Activated naive CD8-positive, alpha-beta T cell treated with anti-CD3 and anti-CD28 coated beads, Interleukin-2, amount 10 ng/mL, durations not matched to agents 7 days and 5 days (primary cell): Measurements from ENCODE around the gene DUSP8. TPM values are rescaled to one million over a fixed set of nuclear protein-coding genes. Genes with fewer than 3 reads are reported as not detected.

Experiments
- ATAC-seq: fragments of 150-1000 bp; cut with Tn5 transposase; one replicate; pipeline ENCODE4 v1.10.0; 2021; ENCODE audit warnings: low read depth, moderate library complexity
- POLR2A ChIA-PET: fragments of 350-600 bp; sonication (Branson Sonifier 250); formaldehyde crosslinking; loops from one replicate; lab custom pipeline; 2021; ENCODE audit warnings: antibody characterized with exemption; lab: Charles Lee
- DNase-seq: peaks from one replicate; pipeline ENCODE4 v3.0.0; 2021
- H3K27ac Mint-ChIP-seq: one replicate; pipeline ENCODE4 v1.8.0; 2022; ENCODE audit warnings: mild to moderate bottlenecking, mixed read lengths
- H3K27me3 Mint-ChIP-seq: one replicate; pipeline ENCODE4 v1.8.0; 2022; ENCODE audit warnings: mild to moderate bottlenecking, moderate library complexity, mixed read lengths
- H3K36me3 Mint-ChIP-seq: one replicate; pipeline ENCODE4 v1.8.0; 2021; ENCODE audit warnings: mild to moderate bottlenecking, mixed read lengths
- H3K4me1 Mint-ChIP-seq: one replicate; pipeline ENCODE4 v1.8.0; 2021; ENCODE audit warnings: mixed read lengths
- H3K4me3 Mint-ChIP-seq: one replicate; pipeline ENCODE4 v1.8.0; 2022; ENCODE audit warnings: mild to moderate bottlenecking, moderate library complexity, mixed read lengths
- H3K9me3 Mint-ChIP-seq: one replicate; pipeline ENCODE4 v1.8.0; 2021; ENCODE audit warnings: mixed read lengths
- total RNA-seq, 2 experiments: library from RNA; stranded (reverse); gene quantifications; one replicate each; pipeline ENCODE4 v1.2.3, GENCODE V29; 2021

Gene DUSP8
- total RNA-seq, 2 experiments from 2014 or later = 3.4 to 3.7 TPM

DNA sequence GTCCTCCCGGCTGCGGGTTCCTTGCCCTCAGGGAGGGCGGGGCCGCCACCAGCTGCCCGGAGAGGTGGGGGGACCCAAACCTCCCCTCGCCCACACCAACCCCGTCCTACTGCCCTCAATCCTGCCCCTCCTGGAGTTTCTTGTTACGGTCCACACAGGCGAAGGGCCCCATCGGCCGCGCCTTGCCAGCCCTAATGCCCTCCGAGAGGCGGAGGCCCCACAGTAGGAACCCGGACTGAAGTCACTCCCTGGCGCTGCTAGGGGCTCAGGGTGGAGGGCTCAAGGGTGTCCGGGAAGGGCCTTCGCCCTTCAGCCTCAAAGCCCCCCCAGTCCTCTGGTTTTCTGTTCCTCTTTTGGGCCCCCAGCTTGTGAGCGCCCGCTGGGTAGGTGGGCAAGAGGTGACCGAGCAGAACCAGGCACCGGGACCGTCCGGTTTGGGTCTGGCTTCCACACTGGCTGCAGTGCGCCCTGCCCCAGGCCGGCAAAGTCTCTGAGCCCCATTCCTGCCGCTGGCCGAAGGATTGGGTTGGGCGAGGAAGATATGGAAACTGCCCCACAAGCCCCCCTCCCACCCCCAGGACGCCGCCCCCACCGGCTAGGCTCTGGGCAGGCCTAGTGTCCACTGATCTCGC is 24.5 kb downstream of the DUSP8 start:
- Mint-ChIP-seq H3K9me3 (no peaks in the 10 kb centered on the region), H3K4me3 (no peak overlapping the region), H3K4me1 (no peaks in the 10 kb centered on the region), H3K36me3 (no peaks in the 10 kb centered on the region), H3K27me3 (peaks cover 38% of the 10 kb centered on the region), H3K27ac (no peak overlapping the region)
- DNase-seq (no peak), ATAC-seq (no peak)
- POLR2A ChIA-PET = no interaction called here

DNA sequence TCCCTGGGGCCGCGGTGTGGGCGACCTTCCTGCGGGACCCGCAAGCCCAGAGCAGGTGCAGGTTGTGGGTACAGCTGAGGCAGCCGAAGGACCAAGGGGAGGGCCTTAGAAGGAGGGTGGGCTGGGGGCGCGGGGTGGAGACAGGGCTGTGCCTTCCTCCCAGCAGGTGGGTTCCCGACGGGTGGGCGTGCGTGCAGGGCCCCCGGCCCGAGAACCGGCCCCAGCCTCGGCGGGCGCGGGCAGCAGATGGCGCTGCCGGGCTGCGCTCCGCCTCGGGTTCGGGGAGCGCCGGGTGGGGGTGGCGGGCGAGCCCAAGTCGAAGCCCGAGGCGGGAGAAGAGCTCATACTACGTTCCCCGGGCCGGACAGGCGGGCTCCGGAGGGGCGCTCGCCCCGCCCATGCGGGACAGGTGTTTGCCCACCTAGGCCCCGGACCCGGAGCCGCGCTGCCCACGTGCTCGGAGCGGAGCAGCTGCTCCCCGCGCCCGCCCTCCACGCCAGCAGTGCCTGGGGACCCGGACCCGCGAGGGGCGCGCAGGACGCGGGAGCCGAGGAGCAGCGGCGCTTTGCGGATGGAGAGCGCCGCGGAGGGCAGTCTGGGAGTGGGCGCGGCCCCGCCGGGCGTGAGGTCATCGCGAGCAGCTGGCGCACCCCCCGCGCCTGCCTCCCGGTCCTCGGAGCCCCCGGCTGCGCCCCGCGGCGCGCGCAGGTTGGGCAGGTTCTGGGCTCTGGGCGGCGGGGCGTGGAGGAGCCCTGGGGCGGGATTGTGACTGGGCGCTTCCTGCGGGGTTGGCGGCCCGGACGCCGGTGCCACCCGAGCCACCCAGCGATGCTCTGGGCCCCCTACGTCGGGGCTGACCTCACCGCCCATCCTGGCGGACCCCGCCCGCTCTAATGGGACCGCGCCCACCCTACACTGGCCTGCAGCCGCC is 25.3 kb downstream of the DUSP8 start:
- Mint-ChIP-seq H3K27me3 (peaks cover 38% of the 10 kb centered on the region), H3K4me1 (no peaks in the 10 kb centered on the region), H3K27ac (no peak overlapping the region), H3K4me3 (no peak overlapping the region), H3K9me3 (no peaks in the 10 kb centered on the region), H3K36me3 (no peaks in the 10 kb centered on the region)
- peak; percentile 63 for DNase-seq
- POLR2A ChIA-PET = interaction anchor here (0.6 kb wide), 1 partner anchor 27 kb away, joined by 4 read pairs; no protein-coding TSS in a partner anchor
- ATAC-seq = peak; percentile 60

DNA sequence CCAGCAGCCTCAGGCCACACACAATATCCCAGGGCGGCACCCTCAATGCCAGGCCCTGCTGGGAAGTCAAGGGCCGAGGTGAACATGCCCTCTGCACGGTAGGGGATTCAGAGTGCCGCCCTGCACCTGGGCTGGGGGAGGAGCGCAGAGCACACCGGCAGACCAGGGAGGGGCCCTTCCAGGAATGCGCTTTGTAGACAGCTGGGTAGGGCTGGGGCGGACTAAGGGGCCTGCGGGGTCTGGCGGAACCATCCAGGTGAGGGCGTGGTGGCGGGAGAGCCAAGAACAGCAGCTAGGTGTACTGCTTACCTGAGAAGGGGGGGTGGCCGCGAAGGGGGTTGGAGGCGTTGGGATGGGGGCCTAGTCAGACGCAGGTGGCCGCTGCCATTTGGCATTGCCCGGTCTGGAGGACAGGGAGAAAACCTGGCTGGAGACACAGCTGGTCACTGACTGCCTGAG is 26.0 kb downstream of the DUSP8 start:
- no peaks in the 10 kb centered on the region for H3K36me3 Mint-ChIP-seq
- H3K9me3 Mint-ChIP-seq = no peaks in the 10 kb centered on the region
- H3K4me1 Mint-ChIP-seq = no peaks in the 10 kb centered on the region
- no peak overlapping the region for H3K27ac Mint-ChIP-seq
- ATAC-seq (no peak), DNase-seq (no peak)
- H3K27me3 Mint-ChIP-seq = peaks cover 38% of the 10 kb centered on the region
- no peak overlapping the region for H3K4me3 Mint-ChIP-seq
- POLR2A ChIA-PET = no interaction called here

DNA sequence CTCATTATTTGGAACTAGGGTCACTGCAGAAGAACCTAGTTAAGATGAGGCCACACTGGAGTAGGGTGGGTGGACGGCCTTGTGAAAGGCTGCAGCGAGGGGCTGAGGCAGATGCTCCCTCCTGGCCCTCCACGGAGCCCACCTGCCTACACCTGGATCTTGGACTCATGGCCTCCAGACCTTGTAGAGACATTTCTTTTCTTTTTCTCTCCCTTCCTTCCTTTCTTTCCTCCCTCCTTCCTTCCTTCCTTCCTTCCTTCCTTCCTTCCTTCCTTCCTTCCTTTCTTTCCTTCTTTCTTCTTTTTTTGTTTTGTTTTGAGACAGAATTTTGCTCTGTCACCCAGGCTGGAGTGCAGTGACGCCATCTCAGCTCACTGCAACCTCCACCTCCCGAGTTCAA is 26.6 kb downstream of the DUSP8 start:
- no peak for ATAC-seq
- no peaks in the 10 kb centered on the region for H3K9me3 Mint-ChIP-seq
- POLR2A ChIA-PET = no interaction called here
- no peaks in the 10 kb centered on the region for H3K4me1 Mint-ChIP-seq
- no peak for DNase-seq
- H3K4me3 Mint-ChIP-seq = no peak overlapping the region
- no peak overlapping the region for H3K27ac Mint-ChIP-seq
- H3K36me3 Mint-ChIP-seq = no peaks in the 10 kb centered on the region
- H3K27me3 Mint-ChIP-seq = peaks cover 38% of the 10 kb centered on the region

DNA sequence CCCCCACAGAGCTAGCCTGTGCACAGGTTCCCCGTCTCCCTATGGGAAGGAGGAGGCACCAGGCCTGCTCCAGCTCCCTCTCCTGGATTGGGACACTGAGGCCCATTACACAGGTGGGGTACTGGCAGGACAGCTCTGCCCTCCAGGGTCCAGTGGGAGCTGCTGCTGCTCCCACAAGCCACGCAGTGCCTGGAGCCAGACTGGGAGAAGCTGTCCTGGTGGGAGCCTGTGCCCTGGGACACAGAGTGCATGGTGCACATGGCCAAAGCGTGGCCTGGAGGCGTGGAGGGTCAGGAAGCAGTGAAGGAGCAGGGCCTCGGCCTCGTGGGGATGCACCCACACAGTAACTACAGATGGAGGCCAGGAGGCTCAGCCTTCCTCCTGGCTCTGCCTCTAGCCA is 27.5 kb downstream of the DUSP8 start:
- Mint-ChIP-seq H3K36me3 (no peaks in the 10 kb centered on the region), H3K9me3 (no peaks in the 10 kb centered on the region), H3K4me3 (no peak overlapping the region), H3K4me1 (no peaks in the 10 kb centered on the region), H3K27me3 (peaks cover 33% of the 10 kb centered on the region), H3K27ac (no peak overlapping the region)
- no peak for ATAC-seq
- POLR2A ChIA-PET = no interaction called here
- DNase-seq = no peak

DNA sequence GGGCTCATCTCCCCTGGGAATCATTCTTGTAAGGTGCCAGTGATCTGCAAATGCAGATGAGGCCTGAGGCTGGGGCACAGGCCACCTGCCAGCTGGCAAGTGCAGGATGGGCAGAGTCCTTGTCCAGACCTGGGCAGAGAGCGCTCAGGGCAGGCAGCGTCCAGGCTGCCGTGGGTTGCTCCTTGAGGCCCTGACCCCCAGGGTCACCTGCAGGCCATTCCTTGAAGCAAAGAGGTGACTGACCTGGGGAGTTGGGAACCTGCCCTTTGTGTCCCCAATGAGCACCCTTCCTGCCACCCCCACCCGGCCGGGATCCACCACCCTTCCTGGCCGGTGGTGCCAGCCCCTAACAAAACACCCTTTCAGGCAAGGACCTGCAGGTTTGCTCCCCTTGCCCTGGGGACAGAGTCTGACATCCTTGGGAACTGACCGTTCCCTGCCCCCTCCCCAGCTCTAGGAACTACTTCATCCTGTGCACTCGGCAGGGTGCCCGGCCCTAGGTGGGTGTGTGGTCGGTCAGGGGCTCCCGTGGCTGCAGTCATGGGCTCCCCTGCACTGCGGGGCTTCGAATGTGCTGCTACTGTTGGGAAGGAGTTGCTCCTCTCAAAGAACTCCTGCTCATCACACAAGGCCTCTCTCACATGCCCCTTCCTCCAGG is 28.3 kb downstream of the DUSP8 start:
- DNase-seq = no peak
- H3K4me3 Mint-ChIP-seq = no peak overlapping the region
- H3K27ac Mint-ChIP-seq = no peak overlapping the region
- H3K9me3 Mint-ChIP-seq = no peaks in the 10 kb centered on the region
- H3K36me3 Mint-ChIP-seq = no peaks in the 10 kb centered on the region
- ATAC-seq = no peak
- POLR2A ChIA-PET = no interaction called here
- H3K4me1 Mint-ChIP-seq = no peaks in the 10 kb centered on the region
- H3K27me3 Mint-ChIP-seq = peaks cover 25% of the 10 kb centered on the region

DNA sequence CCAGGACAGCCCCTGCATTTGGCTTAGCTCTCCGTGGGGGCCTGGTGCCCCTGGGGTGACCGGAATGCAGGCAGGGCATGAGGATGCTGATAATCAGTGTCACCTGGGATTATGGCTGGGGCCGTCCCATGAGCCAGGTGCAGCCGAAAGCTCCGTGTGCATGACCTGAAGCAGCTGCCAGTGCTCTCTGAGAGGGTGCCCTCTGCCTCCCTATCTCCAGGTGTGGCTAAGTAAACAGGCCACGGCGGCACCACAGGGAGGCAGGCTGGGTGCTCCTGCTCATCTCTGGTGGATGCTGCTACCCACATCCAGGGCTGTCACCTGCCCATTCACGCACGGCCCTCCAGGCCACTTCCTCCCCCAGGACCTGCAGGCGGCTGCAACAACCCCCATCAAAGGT is 29.8 kb downstream of the DUSP8 start:
- ATAC-seq = no peak
- no peak for DNase-seq
- Mint-ChIP-seq H3K4me3 (no peak overlapping the region), H3K4me1 (no peaks in the 10 kb centered on the region), H3K9me3 (no peaks in the 10 kb centered on the region), H3K27me3 (peaks cover 23% of the 10 kb centered on the region), H3K27ac (no peak overlapping the region), H3K36me3 (no peaks in the 10 kb centered on the region)
- POLR2A ChIA-PET = no interaction called here

DNA sequence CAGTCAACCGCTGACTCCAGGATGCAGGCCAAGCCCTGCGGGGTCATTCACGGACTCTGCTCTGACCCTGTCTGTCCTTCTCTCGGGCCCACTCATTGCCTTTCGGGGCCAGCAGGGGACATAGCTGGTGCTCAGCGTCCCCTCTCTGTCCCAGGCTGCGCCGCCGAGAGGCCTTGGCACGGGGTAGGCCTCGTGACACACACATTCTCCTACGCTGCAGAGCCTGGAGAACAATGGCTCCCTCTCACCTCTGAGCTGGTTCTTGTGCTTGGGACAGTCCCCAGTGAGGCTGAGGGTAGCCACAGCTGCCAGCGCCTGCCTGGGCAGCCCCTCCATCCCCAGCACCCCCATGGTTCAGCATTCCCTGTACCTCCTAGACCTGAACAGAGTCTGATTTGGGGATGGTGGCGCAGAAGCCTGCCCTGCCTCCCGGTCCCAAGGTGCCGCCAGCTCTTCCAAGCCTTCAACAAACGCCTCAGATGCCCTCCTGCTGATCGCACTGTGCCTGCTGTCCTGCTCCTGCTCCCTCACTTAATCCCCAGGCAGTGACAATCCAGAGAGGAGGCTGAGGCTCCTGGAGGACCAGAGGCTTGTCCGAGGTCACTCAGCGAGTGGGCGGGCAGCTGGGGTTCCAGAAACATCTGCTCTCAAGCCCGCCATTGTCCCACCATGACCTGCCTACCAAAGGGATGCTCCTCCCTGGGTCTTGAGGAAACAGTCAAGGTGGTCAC is 30.4 kb downstream of the DUSP8 start:
- H3K4me1 Mint-ChIP-seq = no peaks in the 10 kb centered on the region
- H3K36me3 Mint-ChIP-seq = no peaks in the 10 kb centered on the region
- H3K27ac Mint-ChIP-seq = no peak overlapping the region
- no peak overlapping the region for H3K4me3 Mint-ChIP-seq
- DNase-seq (no peak), ATAC-seq (no peak)
- POLR2A ChIA-PET = no interaction called here
- no peaks in the 10 kb centered on the region for H3K9me3 Mint-ChIP-seq
- peaks cover 23% of the 10 kb centered on the region for H3K27me3 Mint-ChIP-seq

DNA sequence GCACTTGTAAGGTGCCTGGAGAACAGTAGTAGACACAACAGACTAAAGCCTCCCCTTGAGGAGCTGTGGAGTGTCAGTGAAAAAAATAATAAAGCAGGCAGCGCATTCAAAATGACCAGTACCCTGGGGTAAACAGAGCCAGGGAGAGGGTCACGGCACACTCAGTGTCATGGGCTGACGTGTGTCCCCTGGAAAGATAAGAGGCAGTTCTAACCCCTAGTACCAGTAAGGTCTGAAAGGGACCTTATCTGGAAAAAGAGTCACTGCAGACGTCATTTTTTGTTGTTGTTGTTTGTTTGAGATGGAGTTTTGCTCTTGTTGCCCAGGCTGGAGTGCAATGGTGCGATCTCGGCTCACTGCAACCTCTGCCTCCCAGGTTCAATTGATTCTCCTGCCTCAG is 32.0 kb downstream of the DUSP8 start:
- no peak for DNase-seq
- H3K4me3 Mint-ChIP-seq = no peak overlapping the region
- POLR2A ChIA-PET = no interaction called here
- H3K36me3 Mint-ChIP-seq = no peaks in the 10 kb centered on the region
- H3K27me3 Mint-ChIP-seq = peaks cover 10% of the 10 kb centered on the region
- no peaks in the 10 kb centered on the region for H3K4me1 Mint-ChIP-seq
- no peak for ATAC-seq
- H3K27ac Mint-ChIP-seq = no peak overlapping the region
- H3K9me3 Mint-ChIP-seq = no peaks in the 10 kb centered on the region

DNA sequence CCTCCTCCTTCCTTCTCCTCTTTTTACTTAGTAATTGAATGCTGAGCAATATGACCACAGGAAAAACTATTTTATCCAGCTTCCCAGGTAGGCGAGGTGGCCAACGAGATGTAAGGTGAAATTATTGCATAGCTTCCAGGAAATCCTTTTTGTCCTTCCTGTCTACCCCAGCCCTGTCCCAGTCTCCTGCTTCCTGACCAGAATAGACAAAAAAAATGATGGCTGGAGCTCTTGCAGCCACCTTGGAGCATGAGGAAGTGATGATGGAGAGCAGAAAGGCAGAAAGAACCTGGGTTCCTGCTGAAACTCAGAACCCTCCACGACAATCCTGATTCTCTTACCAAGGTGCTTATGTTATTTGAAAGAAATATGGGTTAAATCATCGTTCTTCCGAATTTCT is 33.9 kb downstream of the DUSP8 start:
- ATAC-seq (no peak), DNase-seq (no peak)
- POLR2A ChIA-PET = no interaction called here
- H3K36me3 Mint-ChIP-seq = no peaks in the 10 kb centered on the region
- no peak overlapping the region for H3K27ac Mint-ChIP-seq
- peaks cover 8% of the 10 kb centered on the region for H3K27me3 Mint-ChIP-seq
- no peak overlapping the region for H3K4me3 Mint-ChIP-seq
- H3K4me1 Mint-ChIP-seq = no peaks in the 10 kb centered on the region
- no peaks in the 10 kb centered on the region for H3K9me3 Mint-ChIP-seq

DNA sequence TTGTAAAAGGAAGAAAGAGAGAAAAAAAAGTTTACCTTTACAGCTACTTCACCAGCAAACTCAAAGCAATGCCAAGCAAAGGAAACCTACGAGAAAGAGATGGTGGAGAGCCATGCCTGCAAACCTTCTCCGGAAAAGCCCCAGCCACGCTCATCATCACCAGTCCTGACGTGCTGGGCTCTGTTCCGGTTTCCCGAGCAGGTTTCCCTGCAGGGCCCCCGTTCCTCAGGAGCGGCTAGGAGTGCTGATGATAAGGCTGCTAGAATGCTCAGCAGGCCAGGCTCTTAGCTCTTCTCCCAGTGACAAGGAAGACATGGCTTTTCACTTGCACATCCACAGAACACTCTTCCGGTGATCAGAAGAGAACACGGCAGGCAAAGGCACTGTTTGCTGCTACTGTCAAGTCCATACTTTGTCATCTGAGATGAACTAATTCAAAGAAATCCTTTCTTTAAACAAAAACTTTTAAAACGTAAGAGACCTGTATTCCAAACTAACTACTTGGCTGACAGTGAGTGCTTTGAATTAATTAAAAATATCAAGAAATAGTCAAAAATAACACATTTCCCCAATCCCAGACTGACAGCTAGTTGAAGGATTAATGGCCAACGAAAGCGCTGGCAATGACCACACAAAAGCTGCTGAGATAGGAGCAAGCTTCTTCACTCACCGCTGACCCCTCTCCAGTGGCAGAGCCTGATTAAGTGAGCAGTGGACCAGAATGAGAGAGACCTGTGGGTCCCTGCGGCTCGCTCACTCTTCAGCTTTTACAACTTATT is 35.8 kb downstream of the DUSP8 start:
- no peaks in the 10 kb centered on the region for H3K9me3 Mint-ChIP-seq
- H3K4me3 Mint-ChIP-seq = no peak overlapping the region
- peaks cover 2% of the 10 kb centered on the region for H3K4me1 Mint-ChIP-seq
- DNase-seq (no peak), ATAC-seq (no peak)
- POLR2A ChIA-PET = interaction anchor here (1.1 kb wide), 1 partner anchor 273 kb away, joined by 3 read pairs; no protein-coding TSS in a partner anchor
- H3K27ac Mint-ChIP-seq = no peak overlapping the region
- H3K36me3 Mint-ChIP-seq = no peaks in the 10 kb centered on the region
- peaks cover 8% of the 10 kb centered on the region for H3K27me3 Mint-ChIP-seq

DNA sequence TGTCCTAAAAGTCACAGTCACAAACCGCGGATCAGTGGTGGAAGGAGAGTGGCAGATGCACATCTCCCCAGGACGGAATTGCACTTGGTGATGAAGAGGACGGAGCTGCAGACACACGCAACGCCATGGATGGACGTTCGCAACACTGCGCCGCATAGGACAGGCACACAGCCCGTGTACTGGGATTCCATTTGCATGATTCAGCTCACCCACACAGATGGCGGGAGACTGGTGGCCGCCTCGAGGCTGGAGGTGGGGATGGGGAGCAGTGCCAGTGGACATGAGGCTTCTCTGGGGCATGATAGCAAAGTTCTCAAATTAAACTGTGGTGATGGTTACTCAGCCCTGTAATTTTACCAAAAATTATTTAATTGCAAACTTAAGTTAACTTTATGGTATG is 37.4 kb downstream of the DUSP8 start:
- ATAC-seq = no peak
- no peak for DNase-seq
- POLR2A ChIA-PET = no interaction called here
- no peaks in the 10 kb centered on the region for H3K9me3 Mint-ChIP-seq
- H3K27me3 Mint-ChIP-seq = peaks cover 8% of the 10 kb centered on the region
- no peaks in the 10 kb centered on the region for H3K36me3 Mint-ChIP-seq
- H3K27ac Mint-ChIP-seq = no peak overlapping the region
- no peak overlapping the region for H3K4me3 Mint-ChIP-seq
- peaks cover 2% of the 10 kb centered on the region for H3K4me1 Mint-ChIP-seq
